Fibroblast of gingiva (primary cell): Measurements from ENCODE around the gene CDH22.

Experiments
- DNase-seq: peaks from one replicate; pipeline ENCODE4 v3.0.0-alpha.2; 2011; ENCODE audit warnings: low read depth

CDH22 gene

GRCh38 chr20:46298374-46298773 lies 9.9 kb downstream of the CDH22 start:
- no peak for DNase-seq

GRCh38 chr20:46296526-46297250 lies 11.6 kb downstream of the CDH22 start:
- DNase-seq, result no peak

GRCh38 chr20:46293084-46293483 lies 15.2 kb downstream of the CDH22 start:
- DNase-seq, result peak; percentile 16

- DNase-seq, result no peak
Measured at GRCh38 chr20:46291401-46291800, 16.9 kb downstream of the CDH22 start.

- DNase-seq, result no peak
Measured at GRCh38 chr20:46289432-46289831, 18.9 kb downstream of the CDH22 start.

GRCh38 chr20:46286977-46287376 lies 21.3 kb downstream of the CDH22 start:
- DNase-seq, result no peak

GRCh38 chr20:46286382-46286781 lies 21.9 kb downstream of the CDH22 start:
- no peak for DNase-seq

GRCh38 chr20:46285740-46286139 lies 22.6 kb downstream of the CDH22 start:
- DNase-seq, result no peak

- DNase-seq, result no peak
Measured at GRCh38 chr20:46285072-46285471, 23.2 kb downstream of the CDH22 start.

- DNase-seq, result no peak
Measured at GRCh38 chr20:46284040-46284427, 24.3 kb downstream of the CDH22 start.

GRCh38 chr20:46283426-46284039 lies 24.8 kb downstream of the CDH22 start:
- DNase-seq, result no peak

- no peak for DNase-seq
Measured at GRCh38 chr20:46282669-46283068, 25.6 kb downstream of the CDH22 start.

- no peak for DNase-seq
Measured at GRCh38 chr20:46279103-46279502, 29.2 kb downstream of the CDH22 start.

GRCh38 chr20:46277602-46278001 lies 30.7 kb downstream of the CDH22 start:
- DNase-seq, result no peak

- DNase-seq, result no peak
Measured at GRCh38 chr20:46276531-46276930, 31.8 kb downstream of the CDH22 start.

- DNase-seq, result no peak
Measured at GRCh38 chr20:46275091-46275490, 33.2 kb downstream of the CDH22 start.

GRCh38 chr20:46273717-46274116 lies 34.6 kb downstream of the CDH22 start:
- no peak for DNase-seq

- DNase-seq, result no peak
Measured at GRCh38 chr20:46272389-46273047, 35.8 kb downstream of the CDH22 start.

- DNase-seq, result no peak
Measured at GRCh38 chr20:46270977-46271744, 37.1 kb downstream of the CDH22 start.

- DNase-seq, result no peak
Measured at GRCh38 chr20:46269372-46269771, 38.9 kb downstream of the CDH22 start.

- no peak for DNase-seq
Measured at GRCh38 chr20:46268662-46269061, 39.6 kb downstream of the CDH22 start.

GRCh38 chr20:46268131-46268614 lies 40.1 kb downstream of the CDH22 start:
- DNase-seq, result no peak
